Stomach (tissue), 4 donors: ENCODE data around the gene SPTBN5.

Experiments used
- POLR2A ChIP-seq, 4 donors: fragments of 450-650 bp; IDR thresholded peaks; one replicate each; pipeline ENCODE4 v1.6.1; 2016; ENCODE audit warnings: antibody characterized with exemption in 4 of 4, control low read depth in 2 of 4, mild to moderate bottlenecking in 1 of 4, moderate library complexity in 1 of 4
- TF ChIP-seq, protein P1 (sequence below), 7 experiments: fragments of 450-650 bp in 4 of 7; fragments of 200-600 bp in 3 of 7; sonication (generic) in 3 of 7; IDR thresholded peaks; one replicate each; pipeline ENCODE4 v1.5.1; 2016 to 2019; ENCODE audit warnings: antibody characterized with exemption in 7 of 7, control low read depth in 2 of 7, mild to moderate bottlenecking in 1 of 7

DNA sequence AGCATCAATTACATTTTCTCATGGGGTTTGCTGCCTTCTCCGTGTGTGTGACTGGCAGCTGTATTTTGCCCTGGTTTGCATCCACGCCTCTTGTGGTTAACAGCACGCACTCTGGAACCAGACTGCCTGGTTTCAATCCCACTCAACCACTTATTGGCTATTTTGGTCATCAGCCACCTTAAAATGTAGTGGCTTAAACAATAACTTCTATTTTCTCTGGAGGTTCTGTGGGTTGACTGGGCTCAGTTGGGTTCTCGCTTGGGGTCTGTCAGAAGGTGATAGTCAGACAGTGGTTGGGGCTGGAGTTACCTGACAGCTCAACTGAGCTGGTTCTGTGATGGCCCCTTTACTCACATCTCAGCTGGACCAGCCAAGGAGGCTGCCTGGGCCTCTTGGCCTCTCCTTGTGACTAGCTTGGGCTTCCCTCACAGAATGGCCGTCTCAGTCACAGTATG, 41.7 kb upstream of the SPTBN5 start:
- TF ChIP-seq, protein P1, sequence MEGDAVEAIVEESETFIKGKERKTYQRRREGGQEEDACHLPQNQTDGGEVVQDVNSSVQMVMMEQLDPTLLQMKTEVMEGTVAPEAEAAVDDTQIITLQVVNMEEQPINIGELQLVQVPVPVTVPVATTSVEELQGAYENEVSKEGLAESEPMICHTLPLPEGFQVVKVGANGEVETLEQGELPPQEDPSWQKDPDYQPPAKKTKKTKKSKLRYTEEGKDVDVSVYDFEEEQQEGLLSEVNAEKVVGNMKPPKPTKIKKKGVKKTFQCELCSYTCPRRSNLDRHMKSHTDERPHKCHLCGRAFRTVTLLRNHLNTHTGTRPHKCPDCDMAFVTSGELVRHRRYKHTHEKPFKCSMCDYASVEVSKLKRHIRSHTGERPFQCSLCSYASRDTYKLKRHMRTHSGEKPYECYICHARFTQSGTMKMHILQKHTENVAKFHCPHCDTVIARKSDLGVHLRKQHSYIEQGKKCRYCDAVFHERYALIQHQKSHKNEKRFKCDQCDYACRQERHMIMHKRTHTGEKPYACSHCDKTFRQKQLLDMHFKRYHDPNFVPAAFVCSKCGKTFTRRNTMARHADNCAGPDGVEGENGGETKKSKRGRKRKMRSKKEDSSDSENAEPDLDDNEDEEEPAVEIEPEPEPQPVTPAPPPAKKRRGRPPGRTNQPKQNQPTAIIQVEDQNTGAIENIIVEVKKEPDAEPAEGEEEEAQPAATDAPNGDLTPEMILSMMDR (IDR thresholded peaks at IDR 0.05): no peak
- TF ChIP-seq POLR2A (IDR thresholded peaks at IDR 0.05): no peak
